GM12872 (cell line): ENCODE results near the gene KRTAP2-1.
"Not testable (repeated sequence)": the region's sequence is repeated elsewhere in the genome, so short reads cannot be mapped to it uniquely, and the experiment has no call there.

ENCODE experiments used
- CTCF ChIP-seq: IDR thresholded peaks from 3 replicates; pipeline ENCODE4 v1.5.1; 2011; ENCODE audit warnings: low read depth, mild to moderate bottlenecking, low read length, moderate library complexity; ENCODE audit not compliant: insufficient read depth

The KRTAP2-1 gene

GRCh38 chr17:41060052-41060604 is 13.0 kb upstream of the KRTAP2-1 start, which contains the start of gene KRTAP2-3:
TSS of gene KRTAP2-3 (minus strand) at chr17:41060114. CDS start at chr17:41060050, 64 bp downstream.
- no peak for TF ChIP-seq CTCF

DNA sequence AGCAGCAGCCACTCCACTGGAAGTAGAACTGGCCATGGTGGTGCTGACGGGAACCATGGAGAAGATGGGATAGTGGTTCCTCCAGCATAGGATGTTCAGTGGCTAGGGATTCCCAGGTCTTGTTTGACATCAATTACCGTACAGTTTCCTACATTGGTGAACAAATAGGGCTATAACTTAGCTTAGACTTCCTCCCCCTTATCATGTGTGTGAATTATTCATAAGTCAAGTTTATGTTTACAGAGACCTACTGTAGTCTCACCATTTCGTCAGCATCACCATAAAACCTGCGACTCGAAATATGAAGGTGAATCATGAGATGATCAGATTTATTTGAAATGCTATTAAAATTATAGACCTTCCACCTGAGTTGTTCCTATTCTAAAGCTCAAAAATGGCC is 11.6 kb upstream of the KRTAP2-1 start:
- TF ChIP-seq CTCF: no peak

DNA sequence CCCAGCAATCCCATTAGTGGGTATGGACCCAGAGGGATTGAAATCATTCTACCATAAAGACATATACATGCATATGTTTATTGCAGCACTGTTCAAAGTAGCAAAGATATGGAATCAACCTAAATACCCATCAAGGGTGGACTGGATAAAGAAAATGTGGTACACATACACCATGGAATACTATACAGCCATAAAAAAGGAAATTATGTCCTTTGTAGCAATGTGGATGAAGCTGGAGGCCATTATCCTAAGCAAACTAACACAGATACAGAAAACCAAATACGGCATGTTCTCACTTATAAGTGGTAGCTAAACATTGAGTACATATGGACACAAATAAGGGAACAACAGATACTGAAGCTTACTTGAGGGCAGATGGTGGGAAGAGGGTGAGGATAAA is 10.4 kb upstream of the KRTAP2-1 start:
- TF ChIP-seq CTCF: no peak

GRCh38 chr17:41055130-41055529 is 8.0 kb upstream of the KRTAP2-1 start, which contains the start of gene KRTAP2-2:
TSS of gene KRTAP2-2 (minus strand) at chr17:41055230. CDS start at chr17:41055211, 19 bp downstream.
- TF ChIP-seq CTCF: not testable (repeated sequence)

DNA sequence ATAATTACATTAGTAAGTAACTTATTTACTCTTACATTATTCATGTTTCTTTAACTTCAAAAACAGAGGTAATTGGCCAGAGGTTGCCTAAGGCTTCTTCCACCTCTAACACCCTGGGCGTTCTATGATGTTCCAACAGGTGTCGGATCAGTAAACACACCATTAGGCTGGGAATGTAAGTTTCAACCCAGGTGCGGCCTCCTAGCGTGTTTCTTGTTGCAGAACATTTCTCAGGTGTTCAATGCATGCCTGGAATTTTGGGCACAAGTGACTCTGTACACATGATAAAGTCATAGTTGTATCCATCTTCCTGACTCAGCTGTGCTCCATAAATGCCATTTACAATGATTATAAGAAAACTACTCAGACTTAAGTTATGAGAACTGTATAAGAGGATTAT is 6.9 kb upstream of the KRTAP2-1 start:
- no peak for TF ChIP-seq CTCF

- no peak for TF ChIP-seq CTCF
Measured at GRCh38 chr17:41052566-41052965, 5.5 kb upstream of the KRTAP2-1 start.

DNA sequence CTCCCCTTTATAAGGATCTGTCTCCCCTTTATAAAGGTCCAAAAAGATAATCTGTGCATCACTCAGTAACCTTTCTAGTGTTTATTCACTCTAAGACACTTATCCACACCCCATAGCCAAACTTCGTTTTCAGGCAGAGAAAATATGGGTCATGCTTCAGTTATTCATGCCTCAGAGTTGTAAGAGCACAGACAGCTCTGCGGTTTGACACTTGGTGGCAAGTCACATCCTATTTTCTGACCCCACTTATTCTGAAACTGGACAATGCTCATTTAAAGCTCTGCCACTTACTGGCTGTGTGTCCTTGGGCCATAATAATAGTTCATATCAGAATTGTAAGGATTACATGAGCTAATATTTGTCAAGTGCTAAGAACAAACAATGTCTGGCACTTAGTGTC is 2.0 kb upstream of the KRTAP2-1 start:
- no peak for TF ChIP-seq CTCF
